GM19240 (cell line): ENCODE results near the gene RMDN2.

Experiments used
- DNase-seq: peaks from one replicate; pipeline ENCODE4 v3.0.0; 2011; ENCODE audit warnings: low spot score; ENCODE audit not compliant: insufficient read length

The RMDN2 gene

GRCh38 chr2:38038682-38039081, 113.6 kb downstream of the RMDN2 start:
- no peak for DNase-seq

GRCh38 chr2:38039121-38039910, 114.2 kb downstream of the RMDN2 start:
- DNase-seq: no peak

- no peak for DNase-seq
Observed at GRCh38 chr2:38045811-38046210, 120.7 kb downstream of the RMDN2 start.

- no peak for DNase-seq
Observed at GRCh38 chr2:38056216-38056615, 131.1 kb downstream of the RMDN2 start.

GRCh38 chr2:38057651-38058410, 132.7 kb downstream of the RMDN2 start:
- no peak for DNase-seq

- no peak for DNase-seq
Observed at GRCh38 chr2:38060236-38061018, 135.3 kb downstream of the RMDN2 start.

- no peak for DNase-seq
Observed at GRCh38 chr2:38064801-38065501, 139.9 kb downstream of the RMDN2 start.

- DNase-seq: no peak
Observed at GRCh38 chr2:38065502-38066135, 140.5 kb downstream of the RMDN2 start.

- DNase-seq: no peak
Observed at GRCh38 chr2:38066421-38067115, 141.5 kb downstream of the RMDN2 start.
